Skeletal muscle tissue (tissue), 4 donors: ENCODE measurements around the gene AK4. TPM values are rescaled to one million over a fixed set of nuclear protein-coding genes. Genes with fewer than 3 reads are reported as not detected.

Source experiments
- H3K27ac ChIP-seq: one replicate; pipeline ENCODE4 v1.7.0; 2013; ENCODE audit warnings: mild to moderate bottlenecking, low read depth, low read length, inconsistent platforms
- H3K27me3 ChIP-seq, 3 donors: one replicate each; pipeline ENCODE4 v1.7.0; 2013; ENCODE audit warnings: low read length in 3 of 3; ENCODE audit not compliant: control insufficient read depth in 3 of 3, insufficient read depth in 3 of 3
- H3K36me3 ChIP-seq, 3 donors: one replicate each; pipeline ENCODE4 v1.7.0; 2013; ENCODE audit warnings: low read length in 3 of 3; ENCODE audit not compliant: control insufficient read depth in 3 of 3, insufficient read depth in 3 of 3
- H3K4me1 ChIP-seq, 3 donors: one replicate each; pipeline ENCODE4 v1.7.0; 2013; ENCODE audit warnings: low read length in 3 of 3, mild to moderate bottlenecking in 3 of 3; ENCODE audit not compliant: control insufficient read depth in 3 of 3, insufficient read depth in 3 of 3
- H3K4me3 ChIP-seq, 3 donors: one replicate each; pipeline ENCODE4 v1.7.0; 2013; ENCODE audit warnings: low read length in 3 of 3
- H3K9ac ChIP-seq, 3 donors: one replicate each; pipeline ENCODE4 v1.7.0; 2013; ENCODE audit warnings: low read length in 3 of 3, mild to moderate bottlenecking in 3 of 3, moderate library complexity in 2 of 3, low read depth in 1 of 3
- H3K9me3 ChIP-seq, 3 donors: one replicate each; pipeline ENCODE4 v1.7.0; 2013; ENCODE audit warnings: low read length in 3 of 3; ENCODE audit not compliant: control insufficient read depth in 3 of 3
- total RNA-seq: library from RNA; depleted of rRNA; stranded (reverse); fragments of >200 nt; gene quantifications from one replicate; pipeline ENCODE4 v1.2.3, GENCODE V29; 2014
- donor health status: Osteomylitis.

The AK4 gene
- total RNA-seq, 1 donor from 2014 or later, result 6.8 TPM

DNA sequence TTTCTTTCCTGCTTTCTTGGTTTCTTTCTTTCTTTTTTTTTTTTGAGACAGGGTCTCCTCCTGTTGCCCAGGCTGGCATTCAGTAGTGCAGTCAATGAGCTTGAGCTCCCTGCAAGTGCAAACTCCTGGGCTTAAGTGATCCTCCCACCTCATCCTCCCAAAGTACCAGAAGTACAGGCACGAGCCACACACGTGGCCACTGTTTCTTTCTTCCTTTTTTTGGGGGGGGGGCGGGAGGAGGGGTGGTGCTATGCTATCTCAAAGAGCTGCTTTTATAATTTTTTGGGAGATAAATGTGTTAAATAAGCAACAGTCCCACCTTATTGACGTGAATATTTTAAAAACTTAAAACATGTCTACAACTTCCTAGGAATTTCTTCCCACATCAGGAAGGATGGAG lies 42.2 kb downstream of the AK4 start:
- Histone ChIP-seq H3K4me1 (no peaks in the 10 kb centered on the region), H3K36me3 (no peaks in the 10 kb centered on the region), H3K27me3 (no peaks in the 10 kb centered on the region), H3K9me3 (no peaks in the 10 kb centered on the region), H3K4me3 (no peak overlapping the region), H3K27ac (no peak overlapping the region), H3K9ac (no peak overlapping the region)

DNA sequence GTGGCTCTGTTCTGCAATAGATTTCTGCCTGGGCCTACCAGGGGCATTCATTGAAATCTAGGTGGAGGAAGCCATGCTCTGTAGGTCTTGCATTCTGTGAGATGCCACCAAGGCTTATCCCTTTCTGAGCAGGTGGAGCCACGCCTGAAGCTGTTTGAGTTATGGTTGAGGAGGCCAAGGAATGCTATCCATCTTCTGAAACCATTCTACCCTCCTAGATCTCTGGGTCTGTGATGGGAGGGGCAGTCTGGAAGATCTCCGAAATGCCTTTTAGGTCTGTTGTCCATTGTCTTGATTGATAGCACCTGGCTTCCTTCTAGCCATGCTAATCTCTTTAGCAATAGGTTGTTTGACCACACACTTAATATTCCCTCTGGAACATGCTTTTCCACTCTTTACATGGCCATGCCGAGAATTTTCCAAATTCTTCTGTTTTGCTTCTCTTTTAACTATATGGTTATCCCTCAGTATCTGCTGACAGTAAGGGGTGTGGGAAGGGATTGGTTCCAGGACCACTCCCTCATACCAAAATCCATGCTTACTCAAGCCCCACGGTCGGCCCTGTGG lies 45.2 kb downstream of the AK4 start:
- no peaks in the 10 kb centered on the region for H3K27me3 ChIP-seq
- H3K4me1 ChIP-seq, result peaks cover 0 to 4% (median 2%) of the 10 kb centered on the region in 3 donors
- H3K36me3 ChIP-seq, result no peaks in the 10 kb centered on the region
- no peaks in the 10 kb centered on the region for H3K9me3 ChIP-seq
- no peak overlapping the region for H3K27ac ChIP-seq
- no peak overlapping the region for H3K4me3 ChIP-seq
- no peak overlapping the region for H3K9ac ChIP-seq

DNA sequence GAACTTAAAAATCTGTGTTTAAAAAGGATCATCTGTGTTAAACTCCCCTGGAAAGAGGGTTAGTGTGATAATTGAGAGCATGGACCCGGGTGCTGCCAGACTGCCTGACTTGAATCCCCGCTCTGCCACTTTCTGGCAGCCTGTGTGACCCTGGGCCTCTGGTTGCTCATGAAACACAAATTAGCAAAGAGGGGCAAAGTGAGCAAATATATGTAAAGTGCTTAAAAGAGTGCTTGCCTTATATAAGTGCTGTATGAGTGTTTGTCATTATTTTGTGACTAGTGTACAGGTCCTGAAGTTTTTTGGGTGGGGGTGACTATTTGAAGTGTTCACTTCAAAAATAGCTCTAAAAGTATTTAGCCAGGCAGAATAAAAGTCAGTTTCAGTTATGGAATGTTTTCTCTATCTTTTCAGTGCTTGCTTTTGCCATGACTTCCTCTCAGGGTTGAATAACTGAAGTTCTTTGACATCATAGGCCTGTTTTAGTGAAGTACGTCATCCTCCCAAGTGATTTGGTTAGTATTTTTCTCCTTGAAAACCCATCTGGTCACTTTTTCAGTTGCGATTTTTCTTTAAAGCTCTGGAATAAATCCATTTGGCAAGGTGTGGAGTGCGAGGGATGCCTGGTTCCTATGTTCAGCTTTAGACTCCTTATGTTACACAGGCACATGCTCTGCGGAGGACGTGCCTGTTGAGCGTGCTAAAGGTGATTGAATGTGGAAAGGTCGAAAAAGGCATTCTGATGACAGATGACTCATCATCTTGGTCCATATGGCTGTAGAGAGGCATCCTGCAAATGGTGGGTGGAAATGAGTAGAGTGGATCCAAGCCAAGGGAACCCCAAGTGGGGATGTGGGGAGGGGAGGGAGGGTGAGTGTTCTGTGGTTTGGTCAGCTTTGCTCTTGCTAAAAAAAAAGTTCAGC lies 47.8 kb downstream of the AK4 start:
- H3K27me3 ChIP-seq, result no peaks in the 10 kb centered on the region
- H3K4me1 ChIP-seq, result peaks cover 0 to 4% (median 2%) of the 10 kb centered on the region in 3 donors
- H3K9me3 ChIP-seq, result no peaks in the 10 kb centered on the region
- H3K4me3 ChIP-seq, result no peak overlapping the region
- H3K36me3 ChIP-seq, result no peaks in the 10 kb centered on the region
- no peak overlapping the region for H3K9ac ChIP-seq
- H3K27ac ChIP-seq, result peak overlapping the region; percentile 28

DNA sequence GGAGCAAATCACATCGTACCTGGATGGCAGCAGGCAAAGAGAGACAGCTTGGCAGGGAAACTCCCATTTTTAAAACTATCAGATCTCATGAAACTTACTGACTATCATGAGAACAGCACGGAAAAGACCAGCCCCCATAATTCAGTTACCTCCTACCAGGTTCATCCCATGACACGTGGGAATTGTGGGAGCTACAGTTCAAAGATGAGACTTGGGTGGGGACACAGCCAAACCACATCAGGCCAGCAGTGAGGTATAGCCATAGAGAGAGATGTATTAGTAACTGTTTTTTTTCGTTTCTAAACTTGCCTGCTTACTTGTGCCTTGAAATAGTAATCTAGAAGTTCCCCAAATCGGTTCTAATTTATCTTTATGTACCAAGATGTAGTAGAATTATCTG lies 48.9 kb downstream of the AK4 start:
- Histone ChIP-seq H3K27ac (no peak overlapping the region), H3K9me3 (no peaks in the 10 kb centered on the region), H3K4me1 (peaks cover 0 to 4% (median 2%) of the 10 kb centered on the region in 3 donors), H3K4me3 (no peak overlapping the region), H3K9ac (no peak overlapping the region), H3K27me3 (no peaks in the 10 kb centered on the region), H3K36me3 (no peaks in the 10 kb centered on the region)

DNA sequence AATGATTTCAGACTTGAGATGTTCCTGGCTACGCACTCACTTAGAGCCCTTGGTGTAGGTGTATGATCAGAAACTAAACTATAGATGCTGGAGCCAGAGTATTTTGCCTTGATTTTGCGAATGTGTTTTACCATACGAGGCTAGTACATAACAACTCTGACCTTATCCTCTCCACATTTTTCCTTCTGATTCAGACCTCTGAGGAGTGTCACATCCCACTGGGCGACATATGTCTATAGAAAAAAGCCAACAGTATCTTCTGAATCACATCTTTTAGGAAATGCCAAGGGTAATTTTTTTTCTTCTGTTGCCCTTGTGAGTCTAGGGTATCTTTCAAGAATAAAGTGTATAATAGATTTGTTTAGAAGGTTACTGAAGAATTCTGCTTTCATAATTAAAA lies 49.6 kb downstream of the AK4 start:
- Histone ChIP-seq H3K9ac (no peak overlapping the region), H3K36me3 (no peaks in the 10 kb centered on the region), H3K4me3 (no peak overlapping the region), H3K4me1 (peaks cover 0 to 4% (median 2%) of the 10 kb centered on the region in 3 donors), H3K9me3 (no peaks in the 10 kb centered on the region), H3K27me3 (no peaks in the 10 kb centered on the region), H3K27ac (no peak overlapping the region)

DNA sequence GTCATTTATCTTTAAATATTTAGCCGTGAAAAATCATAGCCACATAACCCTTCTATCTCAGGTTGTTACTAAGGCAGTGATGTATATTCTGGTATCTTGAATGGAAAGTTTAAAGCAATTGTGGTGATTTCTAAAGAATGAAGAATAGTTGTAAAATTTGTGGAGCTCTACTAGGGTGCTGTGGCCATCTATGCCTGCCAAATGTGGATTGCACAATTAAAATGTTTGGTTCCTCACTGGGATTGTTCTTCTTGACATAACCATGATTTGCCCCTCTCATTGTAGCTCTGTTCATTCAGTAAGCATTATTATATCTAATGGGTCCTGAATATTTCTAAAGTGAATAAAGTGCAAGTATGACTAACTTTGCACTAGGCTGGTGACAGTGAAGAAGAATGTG lies 50.1 kb downstream of the AK4 start:
- Histone ChIP-seq H3K27ac (no peak overlapping the region), H3K9ac (no peak overlapping the region), H3K36me3 (no peaks in the 10 kb centered on the region), H3K4me3 (no peak overlapping the region), H3K27me3 (no peaks in the 10 kb centered on the region), H3K9me3 (no peaks in the 10 kb centered on the region), H3K4me1 (peaks cover 0 to 4% (median 2%) of the 10 kb centered on the region in 3 donors)

DNA sequence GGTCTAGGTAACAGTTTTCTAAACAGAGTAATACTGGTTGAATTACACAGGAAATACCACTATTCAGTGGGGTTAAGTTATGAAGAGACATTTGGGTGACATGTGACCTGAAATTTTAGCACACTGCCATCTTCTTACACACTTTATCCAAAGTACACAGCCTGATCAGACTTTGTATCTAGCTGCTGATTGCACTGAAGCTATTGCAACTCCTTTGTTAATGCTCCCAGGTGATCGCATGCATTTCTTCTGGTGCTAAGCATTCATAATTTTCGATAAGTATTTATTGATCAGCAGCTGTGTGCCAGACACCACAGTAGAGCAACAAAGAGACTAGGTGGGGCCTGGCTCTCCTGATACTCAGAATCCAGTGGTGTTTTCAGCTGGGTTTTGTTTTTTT lies 52.4 kb downstream of the AK4 start:
- H3K4me3 ChIP-seq, result no peak overlapping the region
- H3K4me1 ChIP-seq, result peaks cover 0 to 4% (median 2%) of the 10 kb centered on the region in 3 donors
- no peak overlapping the region for H3K27ac ChIP-seq
- no peaks in the 10 kb centered on the region for H3K9me3 ChIP-seq
- H3K36me3 ChIP-seq, result no peaks in the 10 kb centered on the region
- no peaks in the 10 kb centered on the region for H3K27me3 ChIP-seq
- no peak overlapping the region for H3K9ac ChIP-seq

DNA sequence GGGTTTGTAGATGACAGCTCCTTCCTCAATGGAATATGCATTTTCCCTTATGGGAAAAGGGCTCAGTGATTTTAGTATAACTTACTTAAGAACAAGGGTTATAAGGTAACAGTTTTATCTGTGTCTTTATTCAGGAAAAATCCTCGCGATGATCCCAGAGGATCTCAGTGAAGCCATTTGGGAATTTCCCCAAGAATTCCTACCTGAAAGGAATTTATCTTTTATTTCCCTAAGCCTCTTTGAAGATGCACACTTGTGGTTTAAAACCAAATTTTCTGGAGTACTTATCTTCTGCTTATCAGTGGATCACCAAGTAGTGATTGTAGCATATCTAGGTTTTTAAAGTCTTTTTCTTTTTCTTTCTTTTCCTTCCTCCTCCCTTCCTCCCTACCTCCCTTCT lies 58.8 kb downstream of the AK4 start:
- Histone ChIP-seq H3K36me3 (no peaks in the 10 kb centered on the region), H3K9ac (no peak overlapping the region), H3K4me3 (no peak overlapping the region), H3K9me3 (no peaks in the 10 kb centered on the region), H3K27me3 (no peaks in the 10 kb centered on the region), H3K4me1 (no peaks in the 10 kb centered on the region), H3K27ac (no peak overlapping the region)

DNA sequence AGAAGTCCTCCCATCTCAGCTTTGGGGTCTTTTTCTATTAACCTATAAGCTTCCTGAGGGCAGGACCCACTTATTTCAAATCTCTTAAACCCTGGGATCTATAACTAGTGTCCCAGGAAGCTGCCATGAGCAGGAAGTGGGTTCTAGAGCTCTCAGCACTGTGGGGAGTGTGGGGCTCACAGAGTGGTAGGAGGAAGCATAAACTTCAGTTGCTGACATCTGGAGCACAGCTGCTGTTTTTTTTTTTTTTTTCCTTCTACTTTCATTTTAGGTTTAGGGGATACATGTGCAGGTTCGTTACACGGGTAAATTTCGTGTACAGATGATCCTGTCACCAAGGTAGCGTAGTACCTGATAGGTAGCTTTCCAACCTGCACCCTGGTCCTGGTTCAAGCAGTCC lies 59.3 kb downstream of the AK4 start:
- no peak overlapping the region for H3K4me3 ChIP-seq
- H3K9me3 ChIP-seq, result no peaks in the 10 kb centered on the region
- no peaks in the 10 kb centered on the region for H3K27me3 ChIP-seq
- H3K36me3 ChIP-seq, result no peaks in the 10 kb centered on the region
- H3K27ac ChIP-seq, result no peak overlapping the region
- H3K9ac ChIP-seq, result no peak overlapping the region
- no peaks in the 10 kb centered on the region for H3K4me1 ChIP-seq

DNA sequence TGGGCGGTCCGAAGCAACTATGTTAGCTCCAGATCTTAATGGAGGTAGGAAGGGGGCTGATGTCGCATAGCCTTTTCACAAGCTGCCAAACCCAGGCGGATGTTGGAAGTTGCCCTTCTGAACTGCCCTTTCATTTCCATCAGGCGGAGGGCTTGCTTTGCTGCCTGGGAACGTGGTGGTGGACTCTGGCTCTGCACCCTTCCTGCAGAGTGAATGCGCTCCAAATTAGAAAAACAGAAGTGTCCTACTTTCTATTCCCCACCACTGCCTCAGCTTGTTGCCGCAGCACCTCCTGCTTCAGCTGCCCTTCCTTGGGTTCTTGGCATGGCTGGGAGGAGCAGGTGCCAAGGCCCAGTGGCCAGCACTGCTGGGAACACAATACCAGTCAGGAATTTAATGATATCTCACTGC lies 60.6 kb downstream of the AK4 start:
- Histone ChIP-seq H3K27ac (no peak overlapping the region), H3K9ac (no peak overlapping the region), H3K36me3 (no peaks in the 10 kb centered on the region), H3K27me3 (no peaks in the 10 kb centered on the region), H3K9me3 (no peaks in the 10 kb centered on the region), H3K4me3 (no peak overlapping the region), H3K4me1 (no peaks in the 10 kb centered on the region)
